Measurements from ENCODE around the gene CTNND2.

DNA sequence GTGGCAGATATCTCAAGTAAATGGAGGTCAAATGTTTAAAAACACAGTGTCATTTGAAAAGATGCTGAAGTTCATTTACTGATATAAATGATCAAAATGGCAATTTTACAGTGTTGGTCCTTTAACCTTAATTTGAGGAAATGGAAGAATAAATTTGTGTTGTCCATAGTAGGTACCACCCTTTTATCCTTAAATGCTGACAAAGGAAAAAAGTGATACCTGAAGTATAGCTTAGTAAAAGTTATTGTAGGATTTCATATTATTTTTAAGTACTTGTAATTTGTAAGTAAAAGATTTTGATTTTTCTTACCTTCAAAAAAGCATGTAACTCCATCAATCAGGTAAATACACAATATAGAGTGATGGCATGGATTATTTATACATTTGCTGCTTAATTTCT is 976.6 kb downstream of the CTNND2 start:
- TF ChIP-seq CTCF (IDR thresholded peaks at IDR 0.05; ENCODE audit: borderline replicate concordance, extremely low read depth, low read length, poor library complexity, severe bottlenecking) (no peak), EZH2 (IDR thresholded peaks at IDR 0.05; ENCODE audit: borderline replicate concordance, low read depth, low read length, severe bottlenecking) (no peak)

Data from DND-41 (cell line).